NCI-H446 treated with DMSO at 0.1 percent for 48 hours (cell line): Measurements from ENCODE around the gene DUSP14.

Experiments
- DNase-seq: peaks from one replicate; lab custom pipeline; 2025; lab: John Stamatoyannopoulos, UW

Gene DUSP14

DNA sequence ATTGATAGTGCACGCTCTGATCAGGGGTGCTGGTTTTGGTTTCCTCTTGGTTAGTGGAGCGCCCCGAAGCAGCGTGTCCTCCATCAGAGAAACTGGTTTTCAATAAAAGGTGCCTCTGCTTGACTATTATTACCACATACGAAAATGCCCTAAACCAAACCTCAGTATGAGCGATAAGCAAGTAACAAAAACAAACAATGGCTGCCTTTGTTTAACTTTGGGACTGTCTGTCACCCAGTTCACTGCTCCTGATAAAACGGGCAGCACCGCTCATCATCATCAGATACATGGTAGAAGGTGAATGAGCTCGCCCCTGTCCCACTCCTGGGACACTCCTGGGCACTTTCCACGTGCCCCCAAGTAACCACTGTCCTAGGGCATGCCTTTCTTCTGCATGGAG is 24.0 kb downstream of the DUSP14 start:
- DNase-seq: no peak

DNA sequence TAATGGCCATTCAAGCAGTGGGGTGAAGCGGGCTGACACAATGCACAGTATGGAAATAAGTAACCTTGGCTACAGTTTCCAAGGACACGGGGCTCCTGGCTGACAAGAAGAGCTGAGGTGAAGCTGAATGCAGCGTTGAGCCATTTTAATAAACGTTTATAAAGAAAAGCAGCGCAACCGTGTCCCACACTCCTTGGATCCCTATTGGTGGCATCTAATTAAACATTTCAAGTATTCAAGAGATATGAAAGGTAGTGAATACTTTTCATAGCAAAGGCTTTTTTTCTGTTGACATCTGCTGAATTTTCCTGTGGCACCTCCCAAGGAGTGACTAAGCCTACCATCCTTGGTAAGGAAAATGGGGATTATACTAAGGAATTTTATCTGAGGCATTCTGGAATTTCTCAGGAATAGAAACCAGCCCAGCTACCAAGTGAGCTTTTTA is 26.5 kb downstream of the DUSP14 start:
- DNase-seq: no peak

DNA sequence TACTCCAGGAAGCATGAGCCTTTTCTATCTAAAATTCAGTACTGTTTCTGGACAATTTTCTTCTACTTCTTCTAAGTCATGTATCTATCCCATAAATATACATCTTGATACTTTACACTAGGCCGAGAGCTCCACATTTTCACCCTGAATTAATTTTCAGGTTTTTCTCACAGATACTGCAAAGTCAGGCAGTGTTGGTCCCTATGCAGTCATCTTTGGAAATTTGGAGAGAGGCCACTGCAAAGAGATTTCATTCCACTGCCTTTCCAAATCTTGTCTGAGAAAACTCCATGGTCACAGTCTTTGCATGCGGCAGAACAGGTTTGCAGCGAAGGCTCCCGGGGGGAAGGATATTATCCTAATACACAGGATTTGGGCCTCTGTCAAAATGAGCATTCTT is 28.2 kb downstream of the DUSP14 start:
- no peak for DNase-seq

DNA sequence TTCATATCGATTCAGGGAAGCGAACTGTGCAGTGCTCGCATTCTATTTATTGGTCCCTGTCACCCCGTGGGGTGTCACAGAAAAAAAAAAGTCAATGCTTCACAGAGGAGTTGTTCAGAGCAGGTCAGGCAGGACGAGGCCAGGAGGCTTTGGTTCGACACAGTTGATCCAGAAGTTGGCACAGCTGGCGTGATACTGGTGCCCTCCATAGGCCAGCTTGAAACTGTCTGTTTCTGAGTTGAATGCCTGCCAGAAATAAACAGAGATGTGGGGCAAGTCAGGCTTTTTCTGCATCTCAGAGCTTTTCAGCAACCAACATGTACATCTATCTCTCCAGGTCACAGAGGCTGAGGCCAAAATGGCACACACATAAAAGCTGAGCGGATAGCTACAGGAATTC is 29.1 kb downstream of the DUSP14 start:
- DNase-seq: no peak

DNA sequence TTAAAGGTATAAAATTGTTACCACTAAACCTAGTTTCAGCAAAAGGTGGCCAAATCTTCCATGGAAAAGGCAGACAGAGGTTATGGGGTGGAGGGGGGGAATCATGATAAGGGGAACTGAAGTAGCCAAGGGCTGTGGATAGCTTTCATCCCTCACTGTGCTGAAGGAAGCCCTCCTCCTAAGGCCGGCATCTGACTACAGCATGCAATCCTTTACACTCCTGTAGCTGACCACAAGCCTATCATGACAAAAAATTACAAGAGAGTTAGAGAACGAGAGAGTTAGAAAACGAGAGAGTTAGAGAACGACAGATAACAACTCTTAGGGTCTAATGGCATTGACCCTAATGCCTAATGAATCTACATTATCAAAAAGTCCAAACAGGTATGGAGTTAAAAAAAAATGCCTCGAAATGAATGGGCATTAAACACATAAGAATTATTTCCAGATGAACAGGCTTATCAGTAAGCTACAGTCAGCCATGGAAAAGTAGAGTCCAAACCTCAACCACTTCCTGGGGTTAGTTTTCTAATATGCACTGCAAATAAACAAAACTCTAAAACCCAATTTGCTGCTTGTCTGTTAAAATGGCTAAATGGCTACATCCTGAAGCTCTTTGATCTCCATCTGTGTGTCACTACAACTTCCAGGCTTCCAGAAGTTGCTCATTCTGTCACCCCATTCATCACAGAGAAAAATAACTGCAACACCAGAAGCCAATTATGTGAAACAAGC is 29.7 kb downstream of the DUSP14 start:
- DNase-seq: no peak

DNA sequence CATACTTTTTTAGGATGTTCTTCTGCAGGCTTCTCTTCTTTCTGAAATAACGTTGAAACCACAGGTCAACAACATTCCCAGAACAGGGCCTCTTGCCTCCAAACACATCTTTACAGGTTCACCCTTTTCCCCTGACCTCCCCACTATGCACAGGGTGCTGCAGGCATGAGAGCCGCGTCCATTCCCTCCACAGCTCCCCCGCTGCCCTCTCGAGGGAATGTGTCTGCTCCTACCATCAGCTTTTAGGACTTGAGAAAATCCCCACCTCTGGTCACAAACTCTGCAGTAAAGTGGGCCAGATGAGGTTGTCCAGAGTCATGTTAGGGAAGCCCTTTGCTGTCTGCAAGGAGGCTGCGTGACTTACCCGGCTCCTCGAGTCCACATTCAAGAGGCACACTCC is 30.5 kb downstream of the DUSP14 start:
- no peak for DNase-seq

DNA sequence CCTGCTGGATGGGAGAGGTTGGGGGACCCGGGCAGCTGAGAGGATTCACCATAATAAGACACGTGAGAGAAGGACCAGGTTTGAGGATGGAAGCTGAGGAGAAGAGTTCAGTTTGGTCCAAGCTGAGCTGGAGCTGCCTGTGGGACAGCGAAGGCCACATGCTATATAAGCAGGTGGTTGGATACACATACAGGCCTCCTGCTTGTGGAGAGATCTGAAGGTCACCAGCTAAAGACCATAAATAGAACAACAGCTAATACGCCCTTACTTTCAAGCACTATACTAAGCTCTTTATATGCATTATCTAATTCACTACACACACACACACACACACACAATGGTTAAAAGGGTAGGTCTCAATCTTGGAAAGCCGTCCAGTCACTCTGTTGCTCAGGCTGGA is 32.1 kb downstream of the DUSP14 start:
- DNase-seq: no peak

DNA sequence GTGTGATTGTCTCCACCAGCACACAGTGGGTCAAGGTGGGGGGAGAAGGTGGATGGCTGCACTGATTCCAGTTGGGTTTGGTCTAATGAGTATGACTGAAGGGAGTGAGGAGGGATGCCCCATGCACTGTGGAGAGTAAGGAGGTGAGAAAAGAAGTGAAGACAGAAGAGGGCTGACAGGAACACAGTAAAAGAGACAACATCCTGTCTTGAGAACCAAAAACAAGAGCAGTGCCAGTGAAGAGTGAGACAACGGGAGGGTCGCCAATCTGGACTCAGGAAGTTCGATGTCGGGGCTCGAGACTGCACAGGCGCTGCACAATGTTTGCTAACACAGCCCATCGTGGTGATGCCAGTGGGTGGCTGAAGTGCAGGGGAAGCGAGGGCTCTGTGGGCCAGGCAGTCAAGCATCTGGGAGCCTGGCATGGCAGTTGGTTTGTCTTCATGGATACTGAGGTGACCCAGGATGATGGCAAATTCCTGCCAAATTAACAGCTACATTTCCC is 34.1 kb downstream of the DUSP14 start:
- DNase-seq: no peak

DNA sequence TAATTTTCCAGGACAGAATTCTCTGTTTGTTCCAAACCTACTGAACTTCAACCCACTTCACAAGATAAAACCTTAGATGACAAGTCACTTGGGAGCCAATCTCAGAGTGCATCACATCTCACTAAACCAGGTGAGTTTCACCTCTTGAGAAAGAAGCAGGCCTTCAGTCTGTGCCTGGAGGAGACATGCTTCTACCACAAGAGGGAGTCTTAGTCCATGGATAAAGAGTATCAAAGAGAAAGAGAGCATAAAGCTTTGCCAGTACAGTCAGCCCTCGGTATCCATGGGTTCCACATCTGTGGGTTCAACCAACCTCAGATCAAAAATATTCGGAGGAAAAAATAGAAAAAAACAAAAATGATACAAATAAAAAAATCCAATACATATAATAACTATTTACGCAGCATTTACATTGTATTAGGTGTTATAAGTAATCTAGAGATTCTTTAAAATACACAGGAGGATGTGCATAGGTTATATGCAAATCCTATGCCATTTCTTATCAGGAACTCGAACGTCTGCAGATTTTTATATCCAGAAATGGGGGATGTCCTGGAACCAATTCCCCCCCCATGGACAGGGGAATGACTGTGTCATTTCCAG is 37.7 kb downstream of the DUSP14 start:
- DNase-seq: no peak

DNA sequence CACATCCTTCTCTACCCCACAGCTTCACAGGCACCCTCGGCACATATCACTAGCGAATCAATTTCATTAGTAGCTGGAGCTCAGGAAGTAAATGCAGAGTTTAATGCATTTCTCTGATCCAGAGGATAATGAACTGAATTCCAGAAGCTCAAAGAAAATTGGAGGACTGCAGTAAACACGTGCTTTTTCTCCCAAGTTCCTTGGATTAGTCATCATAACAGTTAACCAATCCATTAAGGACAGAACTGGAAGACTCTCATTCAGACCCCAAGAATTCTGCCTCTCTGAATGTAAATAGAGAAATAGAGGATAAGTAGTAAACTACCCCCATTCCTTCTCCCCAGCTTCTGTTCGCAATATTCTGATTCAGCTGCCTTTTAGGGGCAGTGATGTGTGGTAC is 40.7 kb downstream of the DUSP14 start:
- no peak for DNase-seq

DNA sequence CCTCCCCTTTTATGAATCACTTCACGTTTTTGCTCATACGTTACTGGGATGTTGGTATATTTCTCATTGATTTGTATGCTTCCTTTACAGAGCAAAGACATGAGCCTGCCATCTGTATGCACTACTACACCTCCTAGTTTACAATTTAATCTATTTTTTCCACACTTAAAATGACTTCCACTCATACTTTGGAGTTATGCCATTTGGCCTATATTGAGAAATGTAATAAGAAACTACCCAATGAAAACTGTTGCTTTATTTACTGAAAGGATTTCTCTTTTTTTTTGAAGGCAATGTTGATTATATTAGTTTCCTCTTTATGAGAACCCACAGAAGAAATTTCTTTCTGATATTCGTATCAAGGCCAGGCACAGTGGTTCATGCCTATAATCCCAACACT is 43.1 kb downstream of the DUSP14 start:
- DNase-seq: no peak

DNA sequence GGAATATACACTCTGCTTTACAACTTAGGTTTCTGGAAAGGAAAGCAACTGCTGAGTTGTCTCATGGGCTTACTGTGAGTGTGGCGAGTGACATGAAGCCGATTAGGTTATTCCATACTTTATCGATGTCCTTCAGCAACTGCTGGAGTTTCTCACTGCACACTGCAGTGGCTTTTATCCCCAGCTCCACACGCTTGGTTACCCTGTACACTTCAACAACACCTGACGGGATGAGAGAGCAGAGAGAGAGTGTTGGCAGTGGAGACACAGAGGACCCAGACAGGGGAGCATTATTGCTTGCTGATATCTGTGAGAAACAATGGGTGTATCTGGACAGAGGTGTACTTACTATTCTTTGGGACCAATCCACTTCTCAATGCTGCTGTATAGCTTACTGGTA is 46.2 kb downstream of the DUSP14 start:
- DNase-seq: no peak

DNA sequence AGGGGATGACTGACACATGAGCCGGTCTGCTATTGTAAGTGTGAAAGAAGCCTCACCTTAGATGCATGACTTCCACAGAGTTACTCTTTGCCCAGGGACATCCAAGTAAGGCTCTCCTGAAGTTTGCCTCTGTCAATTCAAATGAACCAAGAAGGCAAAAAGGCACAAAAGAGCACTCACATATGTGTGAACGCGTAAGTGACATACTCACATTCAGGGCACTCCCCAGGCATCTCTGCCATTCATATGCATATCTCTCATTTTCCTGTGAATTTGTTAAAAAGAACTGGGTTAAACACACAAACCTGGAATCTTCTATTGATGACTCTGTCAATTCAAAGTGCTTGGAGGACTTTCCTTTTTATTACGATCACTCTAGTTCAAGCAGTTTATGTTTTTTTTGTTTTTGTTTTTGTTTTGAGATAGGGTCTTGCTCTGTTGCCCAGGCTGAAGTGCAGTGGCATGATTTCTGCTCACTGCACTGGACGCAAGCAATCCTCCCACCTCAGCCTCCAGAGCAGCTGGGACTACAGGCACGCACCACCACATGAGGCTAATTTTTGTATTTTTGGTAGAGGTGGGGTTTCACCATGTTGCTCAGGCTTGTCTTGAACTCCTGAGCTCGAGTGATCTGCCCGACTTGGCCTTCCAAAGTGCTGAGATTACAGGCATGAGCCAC is 49.4 kb downstream of the DUSP14 start:
- DNase-seq: no peak

DNA sequence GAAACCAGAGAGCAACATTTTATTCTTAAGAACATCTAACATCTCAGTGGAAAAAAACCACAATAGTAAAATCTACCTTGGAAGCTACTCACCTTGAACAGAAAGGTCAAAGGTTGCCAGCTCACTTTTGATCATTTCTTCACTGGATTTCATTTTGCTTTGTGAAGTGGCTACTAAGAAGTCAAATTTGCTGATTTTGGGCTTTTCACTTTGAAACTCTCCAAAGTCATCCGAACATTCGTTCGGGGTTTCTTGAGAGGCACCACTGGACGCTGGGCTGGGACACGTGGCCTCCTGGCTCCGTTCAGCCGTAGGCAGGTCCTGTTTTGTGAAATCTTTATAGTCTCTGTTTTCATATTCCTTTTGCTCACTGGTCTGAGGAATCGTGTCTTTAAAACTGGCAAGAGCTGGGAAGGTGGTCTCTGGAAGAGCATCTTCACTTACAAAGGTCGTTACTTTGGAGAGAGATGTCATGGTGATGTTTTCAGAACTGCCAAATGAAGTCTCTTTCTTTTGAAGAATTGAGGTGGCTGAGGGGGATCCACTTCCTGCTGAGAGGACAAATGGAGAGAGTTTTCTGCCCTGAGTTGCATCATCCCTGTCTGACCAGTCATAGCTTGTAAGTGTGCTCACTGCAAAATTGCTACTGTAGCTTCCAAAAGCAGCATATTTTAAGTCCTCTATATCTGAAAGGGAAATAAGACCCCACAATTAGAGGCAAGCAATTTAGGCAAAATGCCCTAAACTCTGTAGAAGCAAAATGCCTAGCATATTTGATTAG is 52.4 kb downstream of the DUSP14 start:
- no peak for DNase-seq

DNA sequence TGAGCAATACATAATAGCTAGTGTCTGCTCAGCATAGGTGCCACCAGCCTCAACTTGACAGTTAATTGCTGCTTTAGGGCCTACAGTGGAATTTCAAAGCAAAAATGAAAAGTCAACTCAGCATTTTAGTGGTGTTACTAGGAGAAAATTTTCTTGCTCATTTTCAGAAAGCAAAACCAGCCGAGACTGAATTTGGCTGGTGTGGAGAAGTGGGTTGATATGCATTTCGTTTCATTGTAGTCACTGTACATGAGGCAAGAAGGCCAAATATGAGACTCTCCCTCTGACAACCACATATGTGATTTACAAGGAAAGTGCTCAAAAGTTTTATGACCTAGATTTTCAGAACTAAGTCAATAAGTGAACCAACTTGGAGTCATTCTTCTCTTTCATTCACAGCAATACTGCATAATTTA is 54.0 kb downstream of the DUSP14 start:
- no peak for DNase-seq

DNA sequence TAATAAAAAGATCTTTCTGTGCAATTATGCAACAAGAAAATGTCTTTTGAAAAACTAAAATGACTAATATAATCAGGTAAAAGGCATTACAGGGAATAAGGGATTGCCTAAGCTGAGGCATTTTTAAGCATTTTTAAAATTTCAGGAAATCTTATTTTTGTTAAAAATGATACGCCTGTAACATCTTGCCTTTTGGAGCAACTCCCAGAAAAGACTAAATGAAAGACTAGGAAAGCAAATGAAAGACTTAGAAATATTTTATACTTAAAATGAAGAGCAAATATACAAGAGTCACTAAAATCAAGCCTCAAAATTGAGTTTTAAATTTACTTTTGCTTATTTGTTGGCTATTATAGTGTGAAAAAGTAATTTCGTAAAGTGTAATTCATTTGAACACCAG is 55.8 kb downstream of the DUSP14 start:
- no peak for DNase-seq

DNA sequence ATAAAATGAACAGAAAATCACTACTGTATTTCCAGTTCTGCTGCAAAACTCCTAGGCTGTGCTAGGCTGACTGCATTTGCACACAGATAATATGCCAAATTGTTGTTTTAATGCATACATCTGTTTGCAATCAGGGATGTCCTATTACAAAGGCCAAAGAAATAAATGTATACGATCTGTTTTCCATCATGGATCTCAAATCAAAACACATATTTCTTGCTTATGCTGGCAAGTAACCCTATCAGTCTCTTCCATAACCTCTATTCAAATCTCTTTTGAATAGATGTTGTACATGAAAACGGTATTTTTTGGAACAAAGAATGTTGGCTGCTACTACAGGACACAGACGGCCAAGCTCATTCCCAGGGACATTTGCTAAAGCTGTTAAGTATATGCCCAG is 56.6 kb downstream of the DUSP14 start:
- DNase-seq: no peak

DNA sequence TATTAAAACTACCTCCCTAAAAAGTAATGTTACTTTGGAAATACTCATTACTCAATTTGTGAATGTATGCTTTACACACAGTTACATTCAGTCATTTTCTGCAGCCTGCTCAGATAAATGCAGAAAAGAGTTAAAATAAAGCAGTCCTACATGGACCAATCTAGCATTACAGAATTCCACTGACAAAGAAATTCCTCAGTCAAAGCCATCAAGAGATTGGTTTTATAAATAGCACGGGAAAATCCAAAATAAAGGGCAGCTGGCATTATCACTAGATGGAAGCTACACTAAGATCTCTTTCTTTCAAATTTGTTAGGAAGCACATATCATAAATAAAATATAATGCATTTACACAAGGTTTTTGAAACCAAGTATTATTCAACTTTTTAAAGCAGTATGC is 58.3 kb downstream of the DUSP14 start:
- no peak for DNase-seq

DNA sequence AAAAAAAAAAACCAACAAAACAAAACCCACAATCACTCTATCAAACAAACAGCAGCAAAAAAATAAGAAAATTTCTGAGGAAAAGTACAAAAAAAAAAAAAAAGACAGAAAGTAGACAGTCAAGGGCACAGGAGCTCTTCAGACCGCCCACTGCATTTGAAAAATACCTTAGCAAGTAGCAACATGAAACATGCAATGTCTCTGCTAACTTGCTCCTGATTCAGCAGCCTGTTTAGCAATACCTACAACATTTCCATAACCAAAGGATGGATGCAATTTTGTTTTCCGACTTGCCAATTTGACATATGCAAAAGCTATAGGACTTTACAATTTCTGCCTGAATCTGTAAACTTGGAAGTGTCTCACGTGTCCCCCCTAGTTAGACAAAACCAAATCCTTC is 62.1 kb downstream of the DUSP14 start:
- no peak for DNase-seq

DNA sequence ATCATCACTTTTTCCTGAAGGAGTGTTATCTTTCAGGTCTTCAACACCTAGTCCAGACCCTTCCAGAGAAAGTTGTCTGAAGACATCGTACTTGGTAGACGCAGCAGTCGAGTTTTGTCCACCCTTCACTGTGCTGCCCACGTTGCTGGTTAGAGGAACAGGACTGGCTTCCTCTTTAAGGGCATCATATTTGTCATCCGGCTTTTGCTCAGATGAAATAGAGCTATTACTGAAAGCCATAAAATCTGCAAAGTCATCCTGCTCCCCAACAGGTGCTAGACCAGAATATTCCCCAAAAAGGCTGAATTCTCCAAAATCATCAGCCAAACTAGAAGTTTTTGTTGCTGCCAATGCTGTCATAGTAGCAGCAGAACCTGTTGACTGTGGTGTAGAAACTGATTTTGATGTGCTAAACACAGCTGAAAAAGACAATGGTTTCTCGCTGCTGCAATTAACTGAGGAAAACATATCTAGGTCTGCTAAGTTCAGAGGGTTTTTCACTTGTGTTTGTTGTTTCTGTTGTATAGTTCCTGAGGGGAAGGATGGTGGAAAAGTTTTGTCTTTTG is 63.8 kb downstream of the DUSP14 start:
- no peak for DNase-seq

DNA sequence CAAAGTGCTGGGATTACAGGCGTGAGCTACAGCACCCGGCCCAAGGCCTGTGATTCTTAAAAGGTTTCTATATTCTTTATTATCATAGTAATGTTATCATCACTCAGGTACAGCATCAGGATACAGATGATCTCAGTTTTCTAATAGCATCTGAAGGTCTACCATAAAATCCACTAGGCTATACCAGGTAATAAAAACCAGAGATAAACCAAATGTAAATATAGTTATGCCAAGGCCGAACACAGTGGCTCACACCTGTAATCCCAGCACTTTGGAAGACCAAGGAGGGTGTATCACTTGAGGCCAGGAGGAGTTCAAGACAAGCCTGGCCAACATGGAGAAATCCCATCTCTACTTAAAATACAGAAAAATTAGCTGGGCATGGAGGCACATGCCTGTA is 65.7 kb downstream of the DUSP14 start:
- no peak for DNase-seq

DNA sequence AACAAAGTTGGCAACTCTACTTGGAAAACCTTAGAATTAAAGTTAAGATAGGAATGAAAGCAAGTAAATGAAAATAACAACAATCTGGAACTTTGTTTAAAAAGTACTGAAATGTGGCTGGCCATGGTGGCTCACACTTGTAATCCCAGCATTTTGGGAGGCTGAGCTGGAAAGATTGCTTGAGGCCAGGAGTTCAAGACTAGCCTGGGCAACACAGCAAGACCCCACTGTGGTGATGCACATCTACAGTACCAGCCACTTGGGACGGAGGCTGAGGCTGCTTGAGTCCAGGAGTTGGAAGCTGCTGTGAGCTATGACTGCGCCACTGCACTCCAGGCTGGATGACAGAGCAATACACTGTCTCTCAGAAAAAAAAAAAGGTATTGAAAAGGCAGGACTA is 67.8 kb downstream of the DUSP14 start:
- no peak for DNase-seq
